HUES6 (cell line): ENCODE results near the gene ALDOC.
A peak's percentile ranks its signal among the peaks of the same experiment; 100 is the strongest.
"Not testable (repeated sequence)": the region's sequence is repeated elsewhere in the genome, so short reads cannot be mapped to it uniquely, and the experiment has no call there.

Experiments used
- H3K27ac ChIP-seq: 2 replicates; pipeline ENCODE4 v1.7.0; 2013; ENCODE audit warnings: low read depth, mild to moderate bottlenecking, low read length, inconsistent platforms
- H3K27me3 ChIP-seq: 2 replicates; pipeline ENCODE4 v1.6.1; 2013; ENCODE audit warnings: low read length; ENCODE audit not compliant: control insufficient read depth, insufficient read depth
- H3K36me3 ChIP-seq: 2 replicates; pipeline ENCODE4 v1.6.1; 2013; ENCODE audit warnings: low read length; ENCODE audit not compliant: control insufficient read depth, insufficient read depth
- H3K4me1 ChIP-seq: 2 replicates; pipeline ENCODE4 v1.6.1; 2013; ENCODE audit warnings: low read length; ENCODE audit not compliant: control insufficient read depth, insufficient read depth
- H3K4me3 ChIP-seq: 2 replicates; pipeline ENCODE4 v1.5.1; 2013; ENCODE audit warnings: low read depth, low read length
- H3K9ac ChIP-seq: one replicate; pipeline ENCODE4 v1.6.1; 2013; ENCODE audit warnings: mild to moderate bottlenecking, low read length
- H3K9me3 ChIP-seq: 2 replicates; pipeline ENCODE4 v1.6.1; 2013; ENCODE audit warnings: low read depth, low read length; ENCODE audit not compliant: control insufficient read depth, insufficient read depth

ALDOC gene

GRCh38 chr17:28580959-28581358 lies 4.3 kb upstream of the ALDOC start:
- Histone ChIP-seq H3K4me3 (no peak overlapping the region), H3K36me3 (peaks cover 87% of the 10 kb centered on the region), H3K4me1 (peaks cover 12% of the 10 kb centered on the region), H3K9ac (no peak overlapping the region), H3K9me3 (no peaks in the 10 kb centered on the region), H3K27ac (no peak overlapping the region), H3K27me3 (no peaks in the 10 kb centered on the region)

- Histone ChIP-seq H3K9me3 (no peaks in the 10 kb centered on the region), H3K36me3 (peaks cover 76% of the 10 kb centered on the region), H3K4me1 (peaks cover 16% of the 10 kb centered on the region), H3K4me3 (no peak overlapping the region), H3K27me3 (no peaks in the 10 kb centered on the region), H3K9ac (no peak overlapping the region), H3K27ac (no peak overlapping the region)
Observed at GRCh38 chr17:28579526-28579925, 2.8 kb upstream of the ALDOC start.

- H3K9ac ChIP-seq, result no peak overlapping the region
- peaks cover 16% of the 10 kb centered on the region for H3K4me1 ChIP-seq
- H3K4me3 ChIP-seq, result no peak overlapping the region
- no peak overlapping the region for H3K27ac ChIP-seq
- H3K27me3 ChIP-seq, result no peaks in the 10 kb centered on the region
- H3K9me3 ChIP-seq, result no peaks in the 10 kb centered on the region
- peaks cover 75% of the 10 kb centered on the region for H3K36me3 ChIP-seq
Observed at GRCh38 chr17:28578246-28579195, 1.8 kb upstream of the ALDOC start.

- Histone ChIP-seq H3K9ac (no peak overlapping the region), H3K27me3 (peaks cover 2% of the 10 kb centered on the region), H3K4me3 (no peak overlapping the region), H3K4me1 (peaks cover 16% of the 10 kb centered on the region), H3K27ac (no peak overlapping the region), H3K9me3 (no peaks in the 10 kb centered on the region), H3K36me3 (peaks cover 68% of the 10 kb centered on the region)
Observed at GRCh38 chr17:28577466-28577824, 750 bp upstream of the ALDOC start.

GRCh38 chr17:28576016-28576415 lies 679 bp downstream of the ALDOC start:
- H3K27ac ChIP-seq, result not testable (repeated sequence)

GRCh38 chr17:28575126-28575795 lies 1.4 kb downstream of the ALDOC start:
- peaks cover 7% of the 10 kb centered on the region for H3K27me3 ChIP-seq
- no peak overlapping the region for H3K27ac ChIP-seq
- peaks cover 50% of the 10 kb centered on the region for H3K36me3 ChIP-seq
- H3K4me1 ChIP-seq, result peaks cover 16% of the 10 kb centered on the region
- H3K9ac ChIP-seq, result no peak overlapping the region
- H3K4me3 ChIP-seq, result no peak overlapping the region
- no peaks in the 10 kb centered on the region for H3K9me3 ChIP-seq

More at GRCh38 chr17:28576016-28576415, 679 bp downstream of the ALDOC start:
- H3K4me3 ChIP-seq, result peak overlapping the region; percentile 42
- not testable (repeated sequence) for H3K27me3 ChIP-seq, H3K9ac ChIP-seq, H3K9me3 ChIP-seq
- H3K36me3 ChIP-seq, result peaks cover 57% of the 10 kb centered on the region
- H3K4me1 ChIP-seq, result peaks cover 16% of the 10 kb centered on the region

- no peaks in the 10 kb centered on the region for H3K9me3 ChIP-seq
- H3K4me1 ChIP-seq, result peaks cover 16% of the 10 kb centered on the region
- peaks cover 43% of the 10 kb centered on the region for H3K36me3 ChIP-seq
- no peak overlapping the region for H3K27ac ChIP-seq
- H3K9ac ChIP-seq, result no peak overlapping the region
- H3K4me3 ChIP-seq, result no peak overlapping the region
- H3K27me3 ChIP-seq, result peaks cover 7% of the 10 kb centered on the region
Observed at GRCh38 chr17:28574526-28574925, 2.2 kb downstream of the ALDOC start.

GRCh38 chr17:28573966-28574480 lies 2.7 kb downstream of the ALDOC start:
- Histone ChIP-seq H3K27me3 (peaks cover 7% of the 10 kb centered on the region), H3K36me3 (peaks cover 38% of the 10 kb centered on the region), H3K4me3 (no peak overlapping the region), H3K9me3 (no peaks in the 10 kb centered on the region), H3K27ac (no peak overlapping the region), H3K9ac (no peak overlapping the region), H3K4me1 (peaks cover 16% of the 10 kb centered on the region)

- H3K36me3 ChIP-seq, result peaks cover 33% of the 10 kb centered on the region
Observed at GRCh38 chr17:28573521-28573920, 3.2 kb downstream of the ALDOC start.

GRCh38 chr17:28573040-28573380 lies 3.7 kb downstream of the ALDOC start:
- Histone ChIP-seq H3K27me3 (peaks cover 7% of the 10 kb centered on the region), H3K9ac (no peak overlapping the region), H3K36me3 (peaks cover 27% of the 10 kb centered on the region), H3K27ac (no peak overlapping the region), H3K9me3 (no peaks in the 10 kb centered on the region), H3K4me1 (peaks cover 16% of the 10 kb centered on the region), H3K4me3 (no peak overlapping the region)

More at GRCh38 chr17:28573521-28573920, 3.2 kb downstream of the ALDOC start:
- Histone ChIP-seq H3K9ac (no peak overlapping the region), H3K4me3 (no peak overlapping the region), H3K27ac (no peak overlapping the region), H3K4me1 (peaks cover 16% of the 10 kb centered on the region), H3K27me3 (peaks cover 7% of the 10 kb centered on the region), H3K9me3 (no peaks in the 10 kb centered on the region)
